ENCODE results near the gene NCAPD2. TPM values are rescaled to one million over a fixed set of nuclear protein-coding genes. Genes with fewer than 3 reads are reported as not detected.
"Not testable (repeated sequence)": the region's sequence is repeated elsewhere in the genome, so short reads cannot be mapped to it uniquely, and the experiment has no call there.

NCAPD2 gene
- total RNA-seq, 1 experiment from 2014 or later, result 53.5 TPM

DNA sequence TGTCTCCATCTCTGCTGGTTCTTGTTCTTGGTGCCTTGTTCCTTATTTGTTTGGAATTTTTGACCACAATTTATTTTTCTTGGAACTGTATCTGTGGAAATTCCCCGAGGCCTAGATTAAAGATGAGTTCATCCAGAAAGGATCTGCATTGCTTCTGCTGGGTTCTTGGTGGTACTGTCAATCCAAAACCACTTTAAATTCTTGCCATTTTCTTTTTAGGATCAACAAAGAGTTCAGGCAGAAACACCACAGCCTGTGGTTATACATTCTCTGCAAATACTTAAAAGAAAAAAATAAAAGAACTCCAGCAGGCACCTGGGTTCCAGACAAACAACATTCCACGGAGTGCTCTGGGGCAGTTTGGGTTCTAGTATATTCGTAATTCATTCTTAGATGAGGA, 17.4 kb upstream of the NCAPD2 start:
- in situ Hi-C loops (cut with HindIII; ENCODE audit: low pct_unique_long_range_greater_than_20kb, low sequenced_read_pairs), result no loop called here
- no peak for DNase-seq (ENCODE audit: low read depth, low spot score)

DNA sequence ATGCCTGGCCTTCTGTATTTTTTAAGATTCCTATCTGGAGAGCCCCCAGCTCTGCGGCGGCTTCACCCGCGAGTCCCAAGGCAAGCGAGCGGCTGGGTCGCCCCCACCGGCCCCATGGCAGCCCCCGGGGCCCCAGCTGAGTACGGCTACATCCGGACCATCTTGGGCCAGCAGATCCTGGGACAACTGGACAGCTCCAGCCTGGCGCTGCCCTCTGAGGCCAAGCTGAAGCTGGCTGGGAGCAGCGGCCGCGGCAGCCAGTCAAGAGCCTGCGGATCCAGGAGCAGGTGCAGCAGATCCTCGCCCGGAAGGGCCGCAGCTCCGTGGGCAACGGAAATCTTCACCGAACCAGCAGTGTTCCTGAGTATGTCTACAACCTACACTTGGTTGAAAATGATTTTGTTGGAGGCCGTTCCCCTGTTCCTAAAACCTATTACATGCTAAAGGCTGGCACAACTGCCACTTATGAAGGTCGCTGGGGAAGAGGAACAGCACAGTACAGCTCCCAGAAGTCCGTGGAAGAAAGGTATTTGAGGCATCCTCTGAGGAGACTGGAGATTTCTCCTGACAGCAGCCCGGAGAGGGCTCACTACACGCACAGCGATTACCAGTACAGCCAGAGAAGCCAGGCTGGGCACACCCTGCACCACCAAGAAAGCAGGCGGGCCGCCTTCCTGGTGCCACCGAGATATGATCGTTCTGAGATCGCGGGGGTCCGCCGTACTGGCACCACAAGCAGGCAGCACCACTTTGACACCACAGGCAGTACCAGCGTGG, 16.1 kb upstream of the NCAPD2 start:
- DNase-seq (ENCODE audit: low read depth, low spot score); in situ Hi-C loops (cut with HindIII; ENCODE audit: low pct_unique_long_range_greater_than_20kb, low sequenced_read_pairs): not testable (repeated sequence)

DNA sequence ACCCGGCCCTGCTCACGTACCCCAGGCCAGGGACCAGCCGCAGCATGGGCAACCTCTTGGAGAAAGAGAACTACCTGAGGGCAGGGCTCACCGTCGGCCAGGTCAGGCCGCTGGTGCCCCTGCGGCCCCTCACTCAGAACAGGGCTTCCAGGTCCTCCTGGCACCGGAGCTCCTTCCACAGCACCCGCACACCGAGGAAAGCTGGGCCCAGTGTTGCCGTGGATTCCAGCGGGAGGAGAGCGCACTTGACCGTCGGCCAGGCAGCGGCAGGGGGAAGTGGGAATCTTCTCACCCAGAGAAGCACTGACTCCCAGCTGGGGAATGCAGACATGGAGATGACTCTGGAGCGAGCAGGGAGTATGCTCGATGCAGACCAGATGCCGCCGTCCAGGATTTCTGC, 15.5 kb upstream of the NCAPD2 start:
- no peak for DNase-seq (ENCODE audit: low read depth, low spot score)
- in situ Hi-C loops (cut with HindIII; ENCODE audit: low pct_unique_long_range_greater_than_20kb, low sequenced_read_pairs), result no loop called here

DNA sequence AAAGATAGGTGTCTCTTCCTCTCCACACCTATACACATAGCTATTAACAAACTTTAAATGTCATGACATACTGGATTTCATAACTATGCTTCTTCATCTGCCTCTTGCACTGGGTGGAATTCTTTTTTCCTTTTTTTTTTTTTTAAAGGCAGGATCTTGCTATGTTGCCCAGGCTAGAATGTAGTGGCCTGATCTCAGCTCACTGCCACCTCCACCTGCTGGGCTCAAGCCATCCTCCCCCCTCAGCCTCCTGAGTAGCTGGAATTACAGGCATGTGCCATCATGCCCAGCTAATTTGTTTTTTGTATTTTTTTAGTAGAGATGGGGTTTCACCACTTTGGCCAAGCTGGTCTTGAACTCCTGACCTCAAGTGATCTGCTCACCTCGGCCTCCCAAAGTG, 5.7 kb upstream of the NCAPD2 start:
- in situ Hi-C loops (cut with HindIII; ENCODE audit: low pct_unique_long_range_greater_than_20kb, low sequenced_read_pairs), result no loop called here

GRCh38 chr12:6489449-6489848, 4.5 kb upstream of the NCAPD2 start:
- DNase-seq (ENCODE audit: low read depth, low spot score), result peak; percentile 17
- in situ Hi-C loops (cut with HindIII; ENCODE audit: low pct_unique_long_range_greater_than_20kb, low sequenced_read_pairs), result no loop called here

More for the DNA sequence above, 5.7 kb upstream of the NCAPD2 start:
- no peak for DNase-seq (ENCODE audit: low read depth, low spot score)

DNA sequence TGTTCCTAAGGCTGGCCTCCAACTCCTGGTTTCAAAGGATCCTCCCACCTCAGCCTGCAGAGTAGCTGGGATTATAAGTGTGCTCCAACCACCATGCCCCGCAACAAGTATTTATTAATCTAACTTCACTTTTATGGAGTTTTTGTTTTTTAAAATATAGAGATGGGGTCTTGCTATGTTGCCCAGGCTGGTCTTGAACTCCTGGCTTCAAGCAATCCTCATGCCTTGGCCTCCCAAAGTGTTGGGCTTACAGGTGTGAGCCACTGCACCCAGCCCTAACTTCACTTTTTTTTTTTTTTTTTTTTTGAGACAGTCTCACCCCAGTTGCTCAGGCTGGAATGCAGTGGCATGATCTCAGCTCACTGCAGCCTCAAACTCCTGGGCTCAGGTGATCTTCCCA, 3.2 kb upstream of the NCAPD2 start:
- in situ Hi-C loops (cut with HindIII; ENCODE audit: low pct_unique_long_range_greater_than_20kb, low sequenced_read_pairs); DNase-seq (ENCODE audit: low read depth, low spot score): not testable (repeated sequence)

- DNase-seq (ENCODE audit: low read depth, low spot score), result peak; percentile 95
- in situ Hi-C loops (cut with HindIII; ENCODE audit: low pct_unique_long_range_greater_than_20kb, low sequenced_read_pairs), result no loop called here
Observed at GRCh38 chr12:6492838-6493496, 935 bp upstream of the NCAPD2 start, which contains the start of gene MRPL51. MRPL51 (minus strand) TSS chr12:6493262; CDS start chr12:6493136, 126 bp downstream.

- in situ Hi-C loops (cut with HindIII; ENCODE audit: low pct_unique_long_range_greater_than_20kb, low sequenced_read_pairs), result no loop called here
- peak; percentile 11 for DNase-seq (ENCODE audit: low read depth, low spot score)
Observed at GRCh38 chr12:6494258-6494743, 399 bp downstream of the NCAPD2 start.

DNA sequence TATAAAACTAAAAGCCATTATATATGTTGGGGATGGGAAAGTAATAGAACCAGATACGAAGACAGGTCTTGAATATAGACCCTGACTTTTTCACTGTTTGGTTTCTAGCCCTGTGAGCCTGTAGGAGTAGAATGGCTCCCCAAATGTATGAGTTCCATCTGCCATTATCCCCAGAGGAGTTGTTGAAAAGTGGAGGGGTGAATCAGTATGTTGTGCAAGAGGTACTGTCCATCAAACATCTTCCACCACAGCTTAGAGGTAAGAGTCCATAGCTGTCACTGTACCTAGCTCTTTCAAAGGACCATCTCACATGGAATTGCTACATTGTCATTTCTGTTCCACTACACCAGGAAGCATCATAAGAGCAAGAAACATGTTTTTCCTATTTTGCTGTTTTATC, 1.1 kb downstream of the NCAPD2 start:
- DNase-seq (ENCODE audit: low read depth, low spot score), result no peak
- in situ Hi-C loops (cut with HindIII; ENCODE audit: low pct_unique_long_range_greater_than_20kb, low sequenced_read_pairs), result no loop called here

DNA sequence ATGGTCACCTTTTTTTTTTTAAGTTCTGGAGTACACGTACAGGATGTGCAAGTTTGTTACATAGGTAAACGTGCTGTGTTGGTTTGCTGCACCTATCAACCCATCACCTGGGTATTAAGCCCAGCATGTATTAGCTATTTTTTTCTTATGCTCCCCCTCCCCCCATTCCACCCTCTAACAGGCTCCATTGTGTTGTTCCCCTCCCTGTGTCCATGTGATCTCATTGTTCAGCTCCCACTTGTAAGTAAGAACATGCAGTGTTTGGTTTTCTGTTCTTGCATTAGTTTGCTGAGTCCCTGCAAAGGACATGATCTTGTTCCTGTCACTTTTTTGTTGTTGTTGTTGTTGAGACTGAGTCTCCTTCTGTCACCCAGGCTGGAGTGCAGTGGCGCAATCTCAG, 3.4 kb downstream of the NCAPD2 start:
- in situ Hi-C loops (cut with HindIII; ENCODE audit: low pct_unique_long_range_greater_than_20kb, low sequenced_read_pairs), result not testable (repeated sequence)
- peak; percentile 22 for DNase-seq (ENCODE audit: low read depth, low spot score)

GRCh38 chr12:6500466-6500865, 6.6 kb downstream of the NCAPD2 start:
- in situ Hi-C loops (cut with HindIII; ENCODE audit: low pct_unique_long_range_greater_than_20kb, low sequenced_read_pairs), result no loop called here

GRCh38 chr12:6507102-6507998, 13.4 kb downstream of the NCAPD2 start:
- in situ Hi-C loops (cut with HindIII; ENCODE audit: low pct_unique_long_range_greater_than_20kb, low sequenced_read_pairs), result no loop called here
- no peak for DNase-seq (ENCODE audit: low read depth, low spot score)

More at GRCh38 chr12:6500466-6500865, 6.6 kb downstream of the NCAPD2 start:
- no peak for DNase-seq (ENCODE audit: low read depth, low spot score)

- in situ Hi-C loops (cut with HindIII; ENCODE audit: low pct_unique_long_range_greater_than_20kb, low sequenced_read_pairs), result no loop called here
Observed at GRCh38 chr12:6508087-6508486, 14.2 kb downstream of the NCAPD2 start.

DNA sequence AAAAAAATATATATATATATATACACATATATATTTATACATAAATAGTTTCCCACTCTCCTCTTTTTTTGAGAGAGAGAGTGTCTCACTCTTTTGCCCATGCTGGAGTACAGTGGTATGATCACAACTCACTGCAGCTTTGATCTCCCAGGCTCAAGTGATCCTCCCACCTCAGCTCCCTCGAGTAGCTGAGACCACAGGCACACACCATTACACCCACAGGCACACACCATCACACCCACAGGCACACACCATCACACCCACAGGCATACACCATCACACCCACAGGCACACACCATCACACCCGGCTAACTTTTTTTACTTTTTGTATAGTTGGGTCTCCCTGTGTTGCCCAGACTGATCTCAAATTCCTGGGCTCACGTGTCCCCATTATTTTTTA, 26.3 kb downstream of the NCAPD2 start:
- in situ Hi-C loops (cut with HindIII; ENCODE audit: low pct_unique_long_range_greater_than_20kb, low sequenced_read_pairs), result no loop called here
- no peak for DNase-seq (ENCODE audit: low read depth, low spot score)

More at GRCh38 chr12:6508087-6508486, 14.2 kb downstream of the NCAPD2 start:
- no peak for DNase-seq (ENCODE audit: low read depth, low spot score)

DNA sequence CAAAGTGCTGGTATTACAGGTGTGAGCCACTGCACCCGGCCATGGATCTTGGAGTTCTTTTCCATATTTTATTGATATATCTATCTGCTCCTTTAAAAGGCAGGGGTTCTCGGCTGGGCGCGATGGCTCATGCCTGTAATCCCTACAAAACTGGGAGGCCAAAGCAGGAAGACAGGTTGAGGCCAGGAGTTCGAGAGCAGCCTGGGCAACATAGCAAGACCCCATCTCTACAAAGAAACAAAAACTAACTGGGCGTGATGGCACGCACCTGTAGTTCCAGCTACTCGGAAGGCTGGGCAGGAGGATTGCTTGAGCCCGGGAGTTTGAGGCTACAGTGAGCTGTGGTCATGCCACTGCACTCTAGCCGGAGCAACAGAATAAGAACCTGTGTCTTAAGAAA, 28.3 kb downstream of the NCAPD2 start:
- no peak for DNase-seq (ENCODE audit: low read depth, low spot score)
- in situ Hi-C loops (cut with HindIII; ENCODE audit: low pct_unique_long_range_greater_than_20kb, low sequenced_read_pairs), result no loop called here

DNA sequence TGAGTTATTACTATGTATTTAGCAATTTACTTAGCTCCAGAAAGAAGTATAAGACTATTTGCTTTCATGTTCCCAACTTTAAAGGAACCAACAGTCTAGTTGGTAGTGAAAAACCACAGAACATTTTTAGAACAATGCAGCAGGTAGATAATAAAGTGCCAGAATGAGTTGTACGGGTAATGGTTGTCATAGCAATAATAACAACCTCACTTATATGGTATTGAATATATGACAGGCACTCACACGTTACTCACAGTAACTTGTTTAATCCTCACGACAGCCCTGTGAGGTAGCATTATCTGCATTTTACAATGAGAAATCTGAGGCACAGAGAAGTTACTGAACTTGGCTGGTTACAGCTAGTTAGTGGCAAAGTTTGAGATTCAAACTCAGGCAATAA, 29.8 kb downstream of the NCAPD2 start:
- in situ Hi-C loops (cut with HindIII; ENCODE audit: low pct_unique_long_range_greater_than_20kb, low sequenced_read_pairs), result no loop called here
- no peak for DNase-seq (ENCODE audit: low read depth, low spot score)

- in situ Hi-C loops (cut with HindIII; ENCODE audit: low pct_unique_long_range_greater_than_20kb, low sequenced_read_pairs), result no loop called here
- DNase-seq (ENCODE audit: low read depth, low spot score), result no peak
Observed at GRCh38 chr12:6524648-6525047, 30.7 kb downstream of the NCAPD2 start.

DNA sequence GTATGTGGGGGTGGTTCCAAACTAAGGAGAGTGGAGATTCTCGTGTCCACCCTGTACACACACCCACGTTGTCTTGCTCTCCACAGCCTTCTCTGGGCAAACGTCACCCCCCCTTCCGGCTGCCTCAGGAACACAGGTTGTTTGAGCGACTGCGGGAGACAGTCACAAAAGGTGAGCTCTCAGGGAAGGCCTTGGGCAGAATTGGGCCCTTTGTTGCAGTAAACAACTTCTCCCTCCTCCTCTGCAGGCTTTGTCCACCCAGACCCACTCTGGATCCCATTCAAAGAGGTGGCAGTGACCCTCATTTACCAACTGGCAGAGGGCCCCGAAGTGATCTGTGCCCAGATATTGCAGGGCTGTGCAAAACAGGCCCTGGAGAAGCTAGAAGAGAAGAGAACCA, 32.3 kb downstream of the NCAPD2 start:
- no peak for DNase-seq (ENCODE audit: low read depth, low spot score)
- in situ Hi-C loops (cut with HindIII; ENCODE audit: low pct_unique_long_range_greater_than_20kb, low sequenced_read_pairs), result no loop called here

All from SK-MEL-5 (cell line).